Measurements from ENCODE around the gene LGALS12.

The LGALS12 gene

GRCh38 chr11:63503492-63503891, 2.4 kb upstream of the LGALS12 start:
- TF ChIP-seq, protein P1, sequence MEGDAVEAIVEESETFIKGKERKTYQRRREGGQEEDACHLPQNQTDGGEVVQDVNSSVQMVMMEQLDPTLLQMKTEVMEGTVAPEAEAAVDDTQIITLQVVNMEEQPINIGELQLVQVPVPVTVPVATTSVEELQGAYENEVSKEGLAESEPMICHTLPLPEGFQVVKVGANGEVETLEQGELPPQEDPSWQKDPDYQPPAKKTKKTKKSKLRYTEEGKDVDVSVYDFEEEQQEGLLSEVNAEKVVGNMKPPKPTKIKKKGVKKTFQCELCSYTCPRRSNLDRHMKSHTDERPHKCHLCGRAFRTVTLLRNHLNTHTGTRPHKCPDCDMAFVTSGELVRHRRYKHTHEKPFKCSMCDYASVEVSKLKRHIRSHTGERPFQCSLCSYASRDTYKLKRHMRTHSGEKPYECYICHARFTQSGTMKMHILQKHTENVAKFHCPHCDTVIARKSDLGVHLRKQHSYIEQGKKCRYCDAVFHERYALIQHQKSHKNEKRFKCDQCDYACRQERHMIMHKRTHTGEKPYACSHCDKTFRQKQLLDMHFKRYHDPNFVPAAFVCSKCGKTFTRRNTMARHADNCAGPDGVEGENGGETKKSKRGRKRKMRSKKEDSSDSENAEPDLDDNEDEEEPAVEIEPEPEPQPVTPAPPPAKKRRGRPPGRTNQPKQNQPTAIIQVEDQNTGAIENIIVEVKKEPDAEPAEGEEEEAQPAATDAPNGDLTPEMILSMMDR (IDR thresholded peaks at IDR 0.05; ENCODE audit: low read depth, low read length, missing control alignments) = no peak
- no peak overlapping the region for H3K4me3 ChIP-seq (ENCODE audit: low read depth, low read length)
- no peak for DNase-seq (ENCODE audit: low read depth)

DNA sequence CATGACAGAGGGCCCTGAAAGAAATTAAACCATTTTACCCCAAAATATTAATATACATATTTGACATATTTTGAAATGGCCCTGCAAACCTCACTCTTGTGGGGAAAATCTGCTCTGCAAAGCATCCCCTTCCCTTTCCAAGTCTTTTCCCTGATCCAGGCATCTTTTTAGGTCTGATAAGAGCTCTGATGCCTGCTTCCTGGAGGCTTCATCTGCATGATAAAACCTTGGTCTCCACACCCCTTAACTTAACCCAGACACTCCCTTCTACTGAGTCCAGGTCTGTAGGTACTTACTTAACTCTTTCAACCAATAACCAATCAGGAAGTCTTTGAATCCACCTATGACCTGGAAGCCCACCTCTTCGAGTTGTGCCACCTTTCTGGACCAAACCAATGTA, 1.8 kb upstream of the LGALS12 start:
- no peak for DNase-seq (ENCODE audit: low read depth)
- TF ChIP-seq, protein P1 (IDR thresholded peaks at IDR 0.05; ENCODE audit: low read depth, low read length, missing control alignments) = no peak
- no peak overlapping the region for H3K4me3 ChIP-seq (ENCODE audit: low read depth, low read length)

- TF ChIP-seq, protein P1 (IDR thresholded peaks at IDR 0.05; ENCODE audit: low read depth, low read length, missing control alignments) = no peak
- DNase-seq (ENCODE audit: low read depth) = no peak
- no peak overlapping the region for H3K4me3 ChIP-seq (ENCODE audit: low read depth, low read length)
Observed at GRCh38 chr11:63504933-63505586, 824 bp upstream of the LGALS12 start.

DNA sequence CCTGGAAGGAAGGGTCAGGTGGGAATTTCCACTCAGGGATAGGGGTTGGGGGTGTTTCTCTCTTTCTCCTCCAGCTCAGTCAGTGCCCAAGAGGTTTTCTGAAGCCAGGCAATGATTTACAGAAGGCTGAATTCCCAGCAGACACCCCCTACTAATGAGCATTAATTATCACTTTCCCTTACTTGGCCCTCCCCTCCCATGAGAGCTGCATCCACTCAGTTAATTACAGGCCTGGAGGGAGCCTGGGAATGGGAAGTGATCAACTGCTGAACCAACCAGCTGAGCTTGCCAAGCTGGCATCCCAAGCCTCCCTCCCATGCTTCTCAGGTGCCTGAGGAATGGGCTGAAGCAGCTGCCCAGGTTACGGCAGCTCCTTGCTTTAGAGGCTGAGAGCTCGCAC, 992 bp downstream of the LGALS12 start:
- no peak overlapping the region for H3K4me3 ChIP-seq (ENCODE audit: low read depth, low read length)
- TF ChIP-seq, protein P1 (IDR thresholded peaks at IDR 0.05; ENCODE audit: low read depth, low read length, missing control alignments) = no peak
- no peak for DNase-seq (ENCODE audit: low read depth)

DNA sequence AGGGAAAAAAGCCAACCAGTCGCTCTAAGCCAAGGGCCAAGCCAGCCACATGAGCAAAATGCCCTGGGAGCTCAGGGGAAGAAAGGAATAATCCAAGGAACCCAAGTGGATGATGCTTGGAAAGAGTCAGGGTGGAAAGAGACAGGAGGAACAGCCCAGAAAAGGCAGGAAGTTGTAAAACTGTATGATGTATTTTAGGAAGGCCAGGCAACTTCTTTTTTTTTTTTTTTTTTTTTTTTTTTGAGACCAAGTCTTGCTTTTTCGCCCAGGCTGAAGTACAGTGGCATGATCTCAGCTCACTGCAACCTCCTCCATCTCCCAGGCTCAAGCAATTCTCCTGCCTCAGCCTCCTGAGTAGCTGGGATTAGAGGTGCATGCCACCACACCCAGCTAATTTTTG, 1.6 kb downstream of the LGALS12 start:
- TF ChIP-seq, protein P1 (IDR thresholded peaks at IDR 0.05; ENCODE audit: low read depth, low read length, missing control alignments) = no peak

DNA sequence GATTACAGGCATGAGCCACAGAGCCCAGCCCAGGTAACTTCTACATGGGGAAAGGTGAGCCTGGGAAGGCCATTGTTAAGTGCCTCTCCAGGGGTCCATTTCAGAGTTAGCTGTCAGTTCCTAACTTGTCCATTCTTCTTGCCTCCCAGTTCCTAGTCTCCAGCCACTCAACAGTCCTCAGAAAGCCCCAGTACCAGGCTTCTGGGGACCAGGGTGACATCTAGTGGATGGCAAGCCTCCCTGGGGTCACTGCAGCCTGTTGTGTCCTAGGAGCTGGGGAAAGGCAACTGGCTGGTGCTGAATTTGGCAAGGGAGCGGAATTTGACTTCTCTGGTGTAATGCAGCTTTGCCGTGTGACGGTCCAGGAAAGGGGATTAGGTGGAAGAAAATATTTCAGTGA, 2.1 kb downstream of the LGALS12 start:
- TF ChIP-seq, protein P1 (IDR thresholded peaks at IDR 0.05; ENCODE audit: low read depth, low read length, missing control alignments) = peak; percentile 38
- H3K4me3 ChIP-seq (ENCODE audit: low read depth, low read length) = no peak overlapping the region
- no peak for DNase-seq (ENCODE audit: low read depth)

More for the DNA sequence above, 1.6 kb downstream of the LGALS12 start:
- DNase-seq (ENCODE audit: low read depth) = no peak
- no peak overlapping the region for H3K4me3 ChIP-seq (ENCODE audit: low read depth, low read length)

DNA sequence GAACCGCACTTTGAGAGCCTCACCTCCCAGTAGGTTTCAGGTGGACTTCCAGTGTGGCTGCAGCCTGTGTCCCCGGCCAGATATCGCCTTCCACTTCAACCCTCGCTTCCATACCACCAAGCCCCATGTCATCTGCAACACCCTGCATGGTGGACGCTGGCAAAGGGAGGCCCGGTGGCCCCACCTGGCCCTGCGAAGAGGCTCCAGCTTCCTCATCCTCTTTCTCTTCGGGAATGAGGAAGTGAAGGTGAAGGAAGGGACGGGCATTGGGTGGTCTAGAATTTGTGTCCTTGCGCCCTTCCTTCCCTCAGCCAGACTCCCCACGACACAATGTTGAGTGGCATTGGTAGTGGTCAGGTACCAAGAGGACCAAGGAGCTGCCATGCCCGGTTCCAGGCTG, 2.9 kb downstream of the LGALS12 start:
- H3K4me3 ChIP-seq (ENCODE audit: low read depth, low read length) = no peak overlapping the region
- DNase-seq (ENCODE audit: low read depth) = no peak
- TF ChIP-seq, protein P1 (IDR thresholded peaks at IDR 0.05; ENCODE audit: low read depth, low read length, missing control alignments) = no peak

Measured in GM12864 (cell line).